ENCODE data around the gene TSNAX.

The TSNAX gene

DNA sequence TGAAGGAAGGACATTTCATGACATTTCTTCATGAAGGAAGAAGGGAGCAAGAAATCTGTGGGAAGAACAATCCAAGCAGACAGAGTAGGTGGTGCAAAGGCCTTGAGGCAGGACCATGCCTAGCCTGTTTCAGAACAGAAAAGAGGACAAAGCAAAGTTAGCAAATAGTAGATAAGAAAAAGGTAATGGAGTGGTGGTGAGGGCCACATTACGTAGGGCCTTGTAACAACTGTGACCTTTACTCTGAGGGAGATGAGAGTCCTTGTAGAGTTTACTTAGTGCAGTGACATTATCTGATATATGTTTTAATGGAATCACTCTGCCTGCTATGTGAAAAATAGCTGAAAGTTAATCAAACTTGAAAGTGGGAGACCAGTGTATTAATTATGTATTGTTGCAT is 6.4 kb upstream of the TSNAX start:
- H3K27me3 ChIP-seq (ENCODE audit: low read depth, low read length), result no peaks in the 10 kb centered on the region
- H3K27ac ChIP-seq (ENCODE audit: low read length), result no peak overlapping the region
- no peak overlapping the region for H3K4me3 ChIP-seq (ENCODE audit: low read depth in 1 of 2, low read length in 2 of 2)
- H3K36me3 ChIP-seq (ENCODE audit: control insufficient read depth in 1 of 2, insufficient read depth in 2 of 2, low read length in 2 of 2), result no peaks in the 10 kb centered on the region
- no peaks in the 10 kb centered on the region for H3K9me3 ChIP-seq (ENCODE audit: control insufficient read depth in 1 of 2, low read length in 2 of 2)
- no peaks in the 10 kb centered on the region for H3K4me1 ChIP-seq (ENCODE audit: control insufficient read depth in 1 of 2, insufficient read depth in 2 of 2, low read length in 2 of 2)

DNA sequence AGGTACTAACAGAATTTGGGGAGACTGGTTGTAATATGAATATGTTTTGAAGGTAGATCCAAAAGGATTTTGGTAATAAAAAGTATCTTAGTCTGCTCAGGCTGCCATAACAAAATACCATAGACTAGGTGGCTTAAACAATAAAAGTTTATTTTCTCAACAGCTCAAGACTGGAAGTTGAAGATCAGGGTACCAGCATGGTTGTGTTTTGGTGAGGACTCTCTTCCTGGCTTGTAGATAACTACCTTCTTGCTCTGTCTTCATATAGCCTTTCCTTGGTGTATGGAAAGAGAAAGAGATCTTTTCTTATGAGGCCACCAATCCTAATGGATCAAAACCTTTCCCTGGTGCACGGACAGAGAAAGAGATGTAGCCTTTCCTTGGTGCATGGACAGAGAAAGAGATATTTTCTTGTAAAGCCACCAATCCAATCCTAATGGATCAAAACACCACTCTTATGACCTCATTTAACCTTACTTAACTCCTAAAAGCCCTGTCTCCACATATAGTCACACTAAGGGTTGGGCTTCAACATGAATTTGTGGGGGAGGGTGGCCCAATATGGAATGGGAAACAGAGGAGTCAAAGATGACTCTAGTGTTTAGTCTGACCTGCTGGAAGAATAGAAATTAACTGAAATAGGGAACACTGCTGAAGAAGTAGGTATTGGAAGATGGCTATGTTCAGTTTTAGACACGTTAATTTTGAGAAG is 5.4 kb upstream of the TSNAX start:
- Histone ChIP-seq H3K36me3 (ENCODE audit: control insufficient read depth in 1 of 2, insufficient read depth in 2 of 2, low read length in 2 of 2) (no peaks in the 10 kb centered on the region), H3K4me3 (ENCODE audit: low read depth in 1 of 2, low read length in 2 of 2) (no peak overlapping the region), H3K27me3 (ENCODE audit: low read depth, low read length) (no peaks in the 10 kb centered on the region), H3K9me3 (ENCODE audit: control insufficient read depth in 1 of 2, low read length in 2 of 2) (no peaks in the 10 kb centered on the region), H3K4me1 (ENCODE audit: control insufficient read depth in 1 of 2, insufficient read depth in 2 of 2, low read length in 2 of 2) (peaks cover 0 to 5% of the 10 kb centered on the region in 2 donors), H3K27ac (ENCODE audit: low read length) (no peak overlapping the region)

DNA sequence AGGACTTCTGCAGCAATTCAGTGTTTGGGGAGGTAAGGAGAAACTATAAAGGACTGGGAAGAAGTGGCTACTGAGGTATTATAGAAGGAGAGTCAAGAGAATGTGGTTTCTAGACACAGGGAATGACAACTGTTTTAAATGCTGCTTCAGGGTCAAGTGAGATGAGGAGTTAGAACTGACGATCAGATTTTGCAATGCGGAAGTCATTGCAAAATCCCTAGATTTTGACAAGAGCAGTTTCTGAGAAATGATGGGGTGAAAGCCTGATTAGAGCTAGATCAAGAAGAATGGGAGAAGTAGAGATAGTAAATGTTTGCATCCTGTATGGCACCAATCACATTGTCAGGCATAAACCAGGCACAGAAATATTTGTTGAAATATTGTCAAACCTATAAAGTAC is 4.7 kb upstream of the TSNAX start:
- Histone ChIP-seq H3K9me3 (ENCODE audit: control insufficient read depth in 1 of 2, low read length in 2 of 2) (no peaks in the 10 kb centered on the region), H3K27ac (ENCODE audit: low read length) (no peak overlapping the region), H3K36me3 (ENCODE audit: control insufficient read depth in 1 of 2, insufficient read depth in 2 of 2, low read length in 2 of 2) (no peaks in the 10 kb centered on the region), H3K27me3 (ENCODE audit: low read depth, low read length) (no peaks in the 10 kb centered on the region), H3K4me3 (ENCODE audit: low read depth in 1 of 2, low read length in 2 of 2) (no peak overlapping the region), H3K4me1 (ENCODE audit: control insufficient read depth in 1 of 2, insufficient read depth in 2 of 2, low read length in 2 of 2) (peaks cover 2 to 5% of the 10 kb centered on the region in 2 donors)

DNA sequence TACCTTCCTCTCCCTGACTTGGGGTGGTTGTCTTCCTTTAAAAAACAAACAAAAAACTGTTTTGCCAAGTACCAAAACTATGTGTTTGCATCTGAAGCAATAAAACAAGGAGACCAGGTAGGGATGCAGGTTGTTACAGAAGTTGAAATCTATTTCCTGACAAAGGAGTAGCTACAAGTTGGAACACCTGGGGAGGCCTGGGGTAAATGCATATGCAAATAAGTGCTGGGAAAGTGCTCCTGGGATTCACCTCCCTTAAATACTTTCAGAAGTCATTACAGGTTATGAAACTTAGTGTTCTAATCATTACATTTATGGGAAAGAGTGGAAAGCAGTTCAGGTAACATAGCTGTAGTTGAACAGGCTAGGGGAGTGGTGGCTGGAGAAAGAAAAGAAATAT is 1.9 kb upstream of the TSNAX start:
- peaks cover 15 to 28% of the 10 kb centered on the region in 2 donors for H3K4me1 ChIP-seq (ENCODE audit: control insufficient read depth in 1 of 2, insufficient read depth in 2 of 2, low read length in 2 of 2)
- H3K27me3 ChIP-seq (ENCODE audit: low read depth, low read length), result no peaks in the 10 kb centered on the region
- no peaks in the 10 kb centered on the region for H3K9me3 ChIP-seq (ENCODE audit: control insufficient read depth in 1 of 2, low read length in 2 of 2)
- no peaks in the 10 kb centered on the region for H3K36me3 ChIP-seq (ENCODE audit: control insufficient read depth in 1 of 2, insufficient read depth in 2 of 2, low read length in 2 of 2)
- no peak overlapping the region for H3K27ac ChIP-seq (ENCODE audit: low read length)
- no peak overlapping the region for H3K4me3 ChIP-seq (ENCODE audit: low read depth in 1 of 2, low read length in 2 of 2)

DNA sequence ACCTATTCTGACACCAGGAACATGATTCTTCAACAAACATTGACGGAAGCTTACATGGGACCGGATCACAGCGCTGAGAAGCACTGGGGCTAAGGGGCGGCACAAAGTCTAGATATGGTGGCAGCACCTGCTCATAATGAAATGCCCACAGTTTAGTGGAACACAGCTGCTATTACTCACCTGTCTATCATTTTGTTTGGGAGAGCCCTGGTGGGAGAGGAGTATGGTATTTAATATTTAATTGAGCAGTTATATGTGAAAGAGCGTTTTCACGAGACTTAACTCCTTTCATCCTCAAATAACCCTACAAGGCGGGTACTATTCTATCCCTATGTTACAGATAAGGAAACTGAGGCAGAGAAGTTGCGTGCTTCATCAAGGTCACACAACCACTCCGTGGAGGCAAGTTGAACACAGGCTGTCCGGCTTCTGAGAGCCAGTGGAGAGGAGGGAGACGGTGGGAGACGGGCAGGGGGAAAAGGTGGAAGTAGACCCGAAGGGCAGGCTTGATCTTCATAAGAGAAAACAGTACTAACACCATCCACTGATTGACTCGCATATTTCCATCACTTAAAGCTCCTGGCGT is 790 bp upstream of the TSNAX start:
- Histone ChIP-seq H3K27ac (ENCODE audit: low read length) (peak overlapping the region; percentile 97), H3K36me3 (ENCODE audit: control insufficient read depth in 1 of 2, insufficient read depth in 2 of 2, low read length in 2 of 2) (no peaks in the 10 kb centered on the region), H3K4me3 (ENCODE audit: low read depth in 1 of 2, low read length in 2 of 2) (peak overlapping the region; percentile 87 to 99), H3K4me1 (ENCODE audit: control insufficient read depth in 1 of 2, insufficient read depth in 2 of 2, low read length in 2 of 2) (peaks cover 15 to 32% of the 10 kb centered on the region in 2 donors), H3K27me3 (ENCODE audit: low read depth, low read length) (no peaks in the 10 kb centered on the region), H3K9me3 (ENCODE audit: control insufficient read depth in 1 of 2, low read length in 2 of 2) (no peaks in the 10 kb centered on the region)

DNA sequence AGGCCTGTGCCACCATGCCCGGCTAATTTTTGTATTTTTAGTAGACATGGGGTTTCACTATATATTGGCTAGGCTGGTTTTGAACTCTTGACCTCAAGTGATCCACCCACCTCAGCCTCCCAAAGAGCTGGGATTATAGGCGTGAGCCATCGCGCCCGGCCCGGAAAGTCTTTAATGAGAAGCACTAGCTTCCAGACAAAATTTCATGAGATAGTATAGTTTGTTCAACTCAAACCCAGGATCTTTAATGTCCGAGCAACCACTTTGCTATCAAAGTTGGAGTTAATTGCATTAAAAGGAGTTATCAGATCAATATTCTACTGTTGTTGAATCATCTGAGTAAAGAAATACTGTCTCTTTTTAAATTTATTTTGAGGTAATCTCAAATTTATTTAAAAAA is 4.8 kb downstream of the TSNAX start:
- Histone ChIP-seq H3K36me3 (ENCODE audit: control insufficient read depth in 1 of 2, insufficient read depth in 2 of 2, low read length in 2 of 2) (peaks cover 6 to 9% of the 10 kb centered on the region in 2 donors), H3K9me3 (ENCODE audit: control insufficient read depth in 1 of 2, low read length in 2 of 2) (no peaks in the 10 kb centered on the region), H3K4me1 (ENCODE audit: control insufficient read depth in 1 of 2, insufficient read depth in 2 of 2, low read length in 2 of 2) (peaks cover 10 to 32% of the 10 kb centered on the region in 2 donors), H3K27ac (ENCODE audit: low read length) (no peak overlapping the region), H3K27me3 (ENCODE audit: low read depth, low read length) (no peaks in the 10 kb centered on the region), H3K4me3 (ENCODE audit: low read depth in 1 of 2, low read length in 2 of 2) (no peak overlapping the region)

DNA sequence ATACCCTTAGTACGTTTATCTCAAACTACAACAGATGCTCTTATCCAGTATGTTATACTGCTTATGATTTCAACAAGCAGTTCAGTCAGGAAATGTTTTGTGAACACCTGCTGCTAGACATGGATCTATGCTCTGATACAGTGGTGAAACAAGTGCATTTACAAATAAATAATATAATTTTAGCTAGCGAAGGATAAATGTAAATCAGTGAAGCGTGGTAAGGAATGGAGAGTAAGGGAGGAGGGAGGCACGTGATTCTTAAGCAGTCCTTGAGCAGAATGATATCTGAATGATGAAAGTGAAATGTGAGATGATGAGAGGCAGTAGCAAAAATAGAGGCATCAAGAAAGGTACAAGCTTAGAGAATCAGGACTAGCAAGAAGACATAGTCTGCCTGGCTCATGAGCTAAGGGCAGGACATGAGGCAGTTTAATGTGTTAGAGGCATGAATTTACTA is 6.3 kb downstream of the TSNAX start:
- Histone ChIP-seq H3K27ac (ENCODE audit: low read length) (no peak overlapping the region), H3K4me3 (ENCODE audit: low read depth in 1 of 2, low read length in 2 of 2) (no peak overlapping the region), H3K27me3 (ENCODE audit: low read depth, low read length) (no peaks in the 10 kb centered on the region), H3K4me1 (ENCODE audit: control insufficient read depth in 1 of 2, insufficient read depth in 2 of 2, low read length in 2 of 2) (peaks cover 2 to 21% of the 10 kb centered on the region in 2 donors), H3K36me3 (ENCODE audit: control insufficient read depth in 1 of 2, insufficient read depth in 2 of 2, low read length in 2 of 2) (peaks cover 9 to 12% of the 10 kb centered on the region in 2 donors), H3K9me3 (ENCODE audit: control insufficient read depth in 1 of 2, low read length in 2 of 2) (no peaks in the 10 kb centered on the region)

DNA sequence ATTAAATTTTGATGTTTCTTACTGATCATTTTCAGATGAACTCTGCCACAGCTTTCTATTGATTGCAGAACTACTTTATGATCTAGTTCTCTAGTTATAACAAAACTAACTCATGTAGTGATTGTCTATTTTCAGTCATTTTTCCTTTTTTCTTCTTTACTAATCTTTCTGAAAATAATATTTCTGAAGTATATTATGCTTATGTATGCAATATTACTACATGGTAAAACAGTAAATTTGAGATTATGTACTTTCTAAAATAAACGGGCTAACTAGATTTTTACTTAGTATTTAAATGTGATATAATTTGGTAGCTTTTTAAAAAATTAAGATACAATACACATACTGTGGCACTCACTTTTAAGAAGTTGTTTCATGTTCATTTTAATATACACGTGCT is 7.6 kb downstream of the TSNAX start:
- no peak overlapping the region for H3K27ac ChIP-seq (ENCODE audit: low read length)
- H3K36me3 ChIP-seq (ENCODE audit: control insufficient read depth in 1 of 2, insufficient read depth in 2 of 2, low read length in 2 of 2), result peaks cover 12 to 19% of the 10 kb centered on the region in 2 donors
- peaks cover 0 to 3% of the 10 kb centered on the region in 2 donors for H3K9me3 ChIP-seq (ENCODE audit: control insufficient read depth in 1 of 2, low read length in 2 of 2)
- no peak overlapping the region for H3K4me3 ChIP-seq (ENCODE audit: low read depth in 1 of 2, low read length in 2 of 2)
- no peaks in the 10 kb centered on the region for H3K27me3 ChIP-seq (ENCODE audit: low read depth, low read length)
- peaks cover 0 to 8% of the 10 kb centered on the region in 2 donors for H3K4me1 ChIP-seq (ENCODE audit: control insufficient read depth in 1 of 2, insufficient read depth in 2 of 2, low read length in 2 of 2)

DNA sequence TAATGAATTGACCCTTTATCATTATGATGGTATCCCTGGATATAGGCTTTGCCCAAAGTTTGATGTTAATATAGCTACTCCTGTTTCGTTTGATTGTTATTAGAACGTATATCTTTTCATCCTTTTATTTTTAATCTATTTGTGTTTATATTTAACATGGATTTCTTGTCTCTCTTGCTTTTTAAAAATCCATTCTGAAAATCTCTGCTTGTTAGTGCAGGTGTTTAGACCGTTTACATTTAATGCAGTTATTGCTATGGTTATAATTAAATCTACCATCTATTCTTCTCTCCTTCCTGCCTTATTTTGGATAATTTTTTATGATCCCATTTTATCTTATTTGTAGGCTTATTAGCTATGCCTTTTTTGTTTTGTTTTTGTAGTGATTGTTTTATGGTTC is 12.4 kb downstream of the TSNAX start:
- no peak overlapping the region for H3K27ac ChIP-seq (ENCODE audit: low read length)
- peaks cover 0 to 3% of the 10 kb centered on the region in 2 donors for H3K9me3 ChIP-seq (ENCODE audit: control insufficient read depth in 1 of 2, low read length in 2 of 2)
- no peaks in the 10 kb centered on the region for H3K27me3 ChIP-seq (ENCODE audit: low read depth, low read length)
- no peak overlapping the region for H3K4me3 ChIP-seq (ENCODE audit: low read depth in 1 of 2, low read length in 2 of 2)
- peaks cover 22 to 40% of the 10 kb centered on the region in 2 donors for H3K36me3 ChIP-seq (ENCODE audit: control insufficient read depth in 1 of 2, insufficient read depth in 2 of 2, low read length in 2 of 2)
- no peaks in the 10 kb centered on the region for H3K4me1 ChIP-seq (ENCODE audit: control insufficient read depth in 1 of 2, insufficient read depth in 2 of 2, low read length in 2 of 2)

DNA sequence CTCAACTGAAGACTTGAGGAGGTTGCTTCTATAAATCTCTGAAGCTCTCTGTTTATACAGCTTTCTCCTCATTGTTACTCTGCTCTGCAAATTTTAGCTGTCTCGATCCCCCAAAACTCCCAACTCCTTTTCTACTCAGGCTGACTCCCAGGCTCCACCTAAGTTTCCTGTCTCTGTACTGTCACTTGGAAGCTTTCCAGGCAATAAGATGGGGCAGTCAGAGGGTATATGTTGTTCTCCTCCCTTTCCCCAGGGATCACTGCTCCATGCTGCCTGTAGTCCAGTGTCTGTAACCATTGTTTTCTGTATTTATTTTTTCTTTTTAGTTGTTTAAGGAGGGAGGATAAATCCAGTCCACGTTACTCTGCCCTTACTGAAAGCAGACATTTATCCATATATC is 13.4 kb downstream of the TSNAX start:
- H3K4me3 ChIP-seq (ENCODE audit: low read depth in 1 of 2, low read length in 2 of 2), result no peak overlapping the region
- H3K9me3 ChIP-seq (ENCODE audit: control insufficient read depth in 1 of 2, low read length in 2 of 2), result peaks cover 0 to 3% of the 10 kb centered on the region in 2 donors
- no peaks in the 10 kb centered on the region for H3K4me1 ChIP-seq (ENCODE audit: control insufficient read depth in 1 of 2, insufficient read depth in 2 of 2, low read length in 2 of 2)
- H3K36me3 ChIP-seq (ENCODE audit: control insufficient read depth in 1 of 2, insufficient read depth in 2 of 2, low read length in 2 of 2), result peaks cover 22 to 39% of the 10 kb centered on the region in 2 donors
- no peaks in the 10 kb centered on the region for H3K27me3 ChIP-seq (ENCODE audit: low read depth, low read length)
- no peak overlapping the region for H3K27ac ChIP-seq (ENCODE audit: low read length)

DNA sequence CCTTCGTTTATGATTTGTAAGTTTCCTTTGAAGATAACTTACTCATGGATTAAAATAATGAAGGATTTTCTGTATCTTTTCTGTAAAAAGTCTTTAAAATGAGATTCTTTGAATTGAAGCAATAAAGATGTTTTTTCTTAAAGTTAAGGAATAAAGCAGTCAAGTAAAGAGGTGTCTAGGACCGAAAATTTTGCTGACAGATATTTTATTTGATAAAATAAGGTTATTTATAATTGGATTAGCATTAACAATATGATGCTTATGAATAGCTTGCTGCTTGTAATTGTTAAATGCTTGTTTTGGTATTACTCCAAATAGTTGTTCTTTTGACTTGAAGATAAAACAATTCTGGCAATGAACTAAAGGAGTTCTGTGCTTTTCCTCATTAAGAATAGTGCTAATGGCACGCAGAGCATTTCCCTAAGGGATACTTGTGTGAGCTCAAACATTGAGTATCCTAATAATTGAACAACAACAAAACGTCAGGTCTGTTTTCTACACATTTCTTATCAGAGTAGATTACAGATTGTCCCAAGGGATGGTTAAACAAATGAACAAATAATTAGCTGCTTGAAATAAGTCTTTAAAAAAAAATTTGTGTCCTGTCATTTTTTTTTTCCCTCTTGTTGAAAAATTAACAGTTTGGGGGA is 16.6 kb downstream of the TSNAX start:
- Histone ChIP-seq H3K4me1 (ENCODE audit: control insufficient read depth in 1 of 2, insufficient read depth in 2 of 2, low read length in 2 of 2) (no peaks in the 10 kb centered on the region), H3K27ac (ENCODE audit: low read length) (no peak overlapping the region)

More for the DNA sequence above, 16.6 kb downstream of the TSNAX start:
- peaks cover 0 to 3% of the 10 kb centered on the region in 2 donors for H3K9me3 ChIP-seq (ENCODE audit: control insufficient read depth in 1 of 2, low read length in 2 of 2)
- H3K36me3 ChIP-seq (ENCODE audit: control insufficient read depth in 1 of 2, insufficient read depth in 2 of 2, low read length in 2 of 2), result peaks cover 10 to 31% of the 10 kb centered on the region in 2 donors
- no peak overlapping the region for H3K4me3 ChIP-seq (ENCODE audit: low read depth in 1 of 2, low read length in 2 of 2)
- H3K27me3 ChIP-seq (ENCODE audit: low read depth, low read length), result no peaks in the 10 kb centered on the region

Data from muscle layer of duodenum (tissue), 2 donors.